Measurements from ENCODE around the gene ATP13A2.
"Not testable (repeated sequence)": the region's sequence is repeated elsewhere in the genome, so short reads cannot be mapped to it uniquely, and the experiment has no call there.

Gene ATP13A2

GRCh38 chr1:16956775-16957174 lies 55.0 kb downstream of the ATP13A2 start:
- DNase-seq = no peak

GRCh38 chr1:16955186-16955585 lies 56.5 kb downstream of the ATP13A2 start:
- DNase-seq = no peak

DNA sequence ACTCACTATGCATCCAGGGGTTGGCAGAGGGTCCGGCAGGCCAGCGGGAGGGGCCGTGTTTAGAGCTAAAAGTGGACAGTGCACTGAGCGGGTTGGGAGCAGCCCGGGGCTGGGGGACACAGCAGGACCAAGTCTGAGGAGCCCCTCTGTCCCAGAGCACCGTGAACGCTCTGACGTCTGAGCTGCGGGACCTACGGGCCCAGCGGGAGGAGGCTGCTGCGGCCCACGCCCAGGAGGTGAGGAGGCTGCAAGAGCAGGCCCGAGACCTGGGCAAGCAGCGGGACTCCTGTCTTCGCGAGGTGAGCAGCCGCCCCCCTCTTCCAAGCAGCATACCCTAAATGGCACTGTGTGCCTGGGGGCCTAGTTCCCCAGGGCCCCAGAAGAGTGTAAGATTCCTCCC lies 57.1 kb downstream of the ATP13A2 start:
- DNase-seq = no peak

DNA sequence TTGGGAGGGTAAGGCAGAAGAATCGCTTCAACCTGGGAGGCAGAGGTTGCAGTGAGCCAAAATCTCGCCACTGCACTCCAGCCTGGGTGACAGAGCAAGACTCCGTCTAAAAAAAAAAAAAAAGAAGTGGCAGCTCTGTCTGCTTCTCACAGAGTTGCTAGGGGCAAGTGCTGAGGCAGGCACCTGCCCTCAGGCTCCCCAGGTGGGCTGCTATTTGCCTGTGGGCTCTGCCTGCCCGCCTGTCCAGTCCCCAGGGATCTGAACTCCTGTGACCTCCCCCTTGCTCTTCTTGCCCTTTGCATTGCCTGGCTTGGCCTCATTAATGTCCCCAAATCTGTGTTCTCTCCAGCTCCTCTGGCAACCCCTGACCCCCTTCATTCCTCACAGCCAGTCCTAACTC lies 59.4 kb downstream of the ATP13A2 start:
- not testable (repeated sequence) for DNase-seq

DNA sequence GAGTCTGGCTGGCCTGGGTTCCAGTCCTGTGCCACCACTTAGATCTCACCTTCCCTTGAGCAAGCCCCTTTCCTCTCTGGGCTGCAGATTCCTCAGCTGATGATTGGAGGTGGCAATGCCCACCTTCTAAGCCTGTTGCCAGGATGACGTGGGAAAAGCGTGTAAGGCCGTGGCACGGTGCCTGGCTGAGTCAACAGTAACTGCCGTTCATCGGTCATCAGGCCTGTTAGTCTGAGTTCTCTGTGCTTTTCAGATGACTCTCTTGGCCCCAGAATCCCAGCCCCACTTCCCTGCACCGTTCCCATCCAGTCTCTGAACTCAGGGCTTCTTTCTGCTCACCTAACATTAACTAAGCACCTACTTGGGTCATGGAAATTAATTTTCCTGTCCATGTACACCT lies 62.7 kb downstream of the ATP13A2 start:
- not testable (repeated sequence) for DNase-seq

DNA sequence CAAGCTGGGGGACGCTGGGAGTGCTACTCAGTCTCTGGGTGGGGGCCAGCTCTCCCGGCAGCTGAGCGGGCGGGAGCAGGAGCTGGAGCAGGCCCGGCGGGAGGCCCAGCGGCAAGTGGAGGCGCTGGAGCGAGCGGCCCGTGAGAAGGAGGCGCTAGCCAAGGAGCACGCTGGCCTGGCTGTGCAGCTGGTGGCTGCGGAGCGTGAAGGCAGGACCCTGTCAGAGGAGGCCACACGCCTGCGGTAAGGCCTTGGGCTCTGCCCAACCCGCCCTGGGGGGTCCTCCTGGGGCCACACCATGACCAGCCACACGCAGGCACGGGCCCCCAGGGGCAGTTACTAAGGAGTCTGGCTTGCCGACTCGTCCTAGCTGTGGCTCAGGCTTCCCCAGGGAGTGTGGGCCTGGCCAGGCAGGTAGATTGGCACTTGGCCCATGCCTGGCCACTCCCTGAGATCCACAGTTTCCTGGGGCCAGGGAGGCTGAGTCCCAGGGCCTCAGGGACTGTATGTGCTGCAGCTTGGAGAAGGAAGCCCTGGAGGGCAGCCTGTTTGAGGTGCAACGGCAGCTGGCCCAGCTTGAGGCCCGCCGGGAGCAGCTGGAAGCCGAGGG lies 63.3 kb downstream of the ATP13A2 start:
- not testable (repeated sequence) for DNase-seq

DNA sequence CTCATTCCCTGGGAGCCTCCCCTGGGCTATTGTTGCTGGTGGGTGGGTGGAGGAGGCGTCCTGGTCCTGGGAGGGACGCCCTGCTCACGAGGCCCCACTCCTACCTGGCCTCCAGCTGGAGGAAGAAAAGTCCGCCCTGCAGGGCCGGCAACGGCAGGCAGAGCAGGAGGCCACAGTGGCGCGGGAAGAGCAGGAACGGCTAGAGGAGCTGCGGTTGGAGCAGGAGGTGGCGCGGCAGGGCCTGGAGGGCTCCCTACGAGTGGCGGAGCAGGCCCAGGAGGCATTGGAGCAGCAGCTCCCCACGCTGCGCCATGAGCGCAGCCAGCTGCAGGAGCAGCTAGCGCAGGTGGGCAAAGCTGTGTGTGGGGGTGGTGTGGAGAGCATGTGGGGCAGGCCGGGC lies 65.1 kb downstream of the ATP13A2 start:
- no peak for DNase-seq

DNA sequence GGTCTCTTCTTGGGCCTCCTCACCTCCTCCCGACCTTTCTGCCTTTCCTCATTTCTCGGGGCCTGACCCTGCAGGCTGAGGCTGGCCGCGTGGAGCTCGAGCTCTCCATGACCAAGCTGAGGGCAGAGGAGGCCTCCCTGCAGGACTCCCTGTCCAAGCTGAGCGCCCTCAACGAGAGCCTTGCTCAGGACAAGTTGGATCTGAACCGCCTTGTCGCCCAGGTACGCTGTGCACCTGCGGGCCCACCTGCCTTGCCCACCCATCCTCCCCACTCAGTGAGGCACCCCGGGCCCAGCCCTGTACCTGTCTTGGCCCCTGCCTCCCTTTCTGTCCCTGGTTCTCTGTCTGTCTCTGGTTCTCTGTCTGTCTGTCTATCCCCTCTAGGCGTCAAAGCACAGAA lies 65.5 kb downstream of the ATP13A2 start:
- not testable (repeated sequence) for DNase-seq

DNA sequence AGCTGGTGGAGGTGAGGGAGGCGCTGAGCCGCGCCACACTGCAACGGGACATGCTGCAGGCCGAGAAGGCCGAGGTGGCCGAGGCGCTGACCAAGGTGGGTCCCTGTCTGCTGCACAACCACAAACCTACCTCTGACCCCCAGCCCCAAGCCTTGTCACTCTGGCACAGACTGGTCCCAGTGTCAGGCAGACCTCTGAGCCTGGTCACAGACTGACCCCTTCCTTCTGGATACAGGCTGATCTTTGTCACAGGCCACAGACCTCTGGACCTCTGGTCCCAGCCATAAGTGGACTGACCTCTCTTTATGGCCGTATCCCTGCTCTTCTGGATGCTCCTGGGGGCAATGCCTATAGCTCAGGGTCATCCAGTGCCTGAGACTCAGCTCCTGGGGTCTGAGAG lies 66.2 kb downstream of the ATP13A2 start:
- not testable (repeated sequence) for DNase-seq

DNA sequence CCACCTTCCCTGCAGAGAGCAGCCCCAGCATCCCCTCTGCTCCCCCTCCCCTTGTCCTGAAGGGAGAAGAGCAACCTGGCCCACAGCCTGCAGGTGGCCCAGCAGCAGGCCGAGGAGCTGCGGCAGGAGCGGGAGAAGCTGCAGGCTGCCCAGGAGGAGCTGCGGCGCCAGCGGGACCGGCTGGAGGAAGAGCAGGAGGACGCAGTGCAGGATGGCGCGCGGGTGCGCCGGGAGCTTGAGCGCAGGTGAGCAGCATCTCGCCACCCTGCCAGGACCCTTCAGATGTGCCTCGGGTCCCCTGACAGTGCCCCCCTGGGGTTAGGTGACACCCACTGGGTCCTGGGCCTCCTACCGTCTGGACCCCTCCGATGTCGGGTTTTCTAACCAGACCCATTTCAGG lies 67.7 kb downstream of the ATP13A2 start:
- DNase-seq = no peak

- DNase-seq = not testable (repeated sequence)
Measured at GRCh38 chr1:16939386-16940180, 72.1 kb downstream of the ATP13A2 start.

- DNase-seq = no peak
Measured at GRCh38 chr1:16938351-16939321, 73.1 kb downstream of the ATP13A2 start.

- not testable (repeated sequence) for DNase-seq
Measured at GRCh38 chr1:16936580-16936979, 75.1 kb downstream of the ATP13A2 start.

Data from cerebellar nuclear complex (tissue), 1 donor.